ENCODE data around the gene KRT6A.

KRT6A gene

DNA sequence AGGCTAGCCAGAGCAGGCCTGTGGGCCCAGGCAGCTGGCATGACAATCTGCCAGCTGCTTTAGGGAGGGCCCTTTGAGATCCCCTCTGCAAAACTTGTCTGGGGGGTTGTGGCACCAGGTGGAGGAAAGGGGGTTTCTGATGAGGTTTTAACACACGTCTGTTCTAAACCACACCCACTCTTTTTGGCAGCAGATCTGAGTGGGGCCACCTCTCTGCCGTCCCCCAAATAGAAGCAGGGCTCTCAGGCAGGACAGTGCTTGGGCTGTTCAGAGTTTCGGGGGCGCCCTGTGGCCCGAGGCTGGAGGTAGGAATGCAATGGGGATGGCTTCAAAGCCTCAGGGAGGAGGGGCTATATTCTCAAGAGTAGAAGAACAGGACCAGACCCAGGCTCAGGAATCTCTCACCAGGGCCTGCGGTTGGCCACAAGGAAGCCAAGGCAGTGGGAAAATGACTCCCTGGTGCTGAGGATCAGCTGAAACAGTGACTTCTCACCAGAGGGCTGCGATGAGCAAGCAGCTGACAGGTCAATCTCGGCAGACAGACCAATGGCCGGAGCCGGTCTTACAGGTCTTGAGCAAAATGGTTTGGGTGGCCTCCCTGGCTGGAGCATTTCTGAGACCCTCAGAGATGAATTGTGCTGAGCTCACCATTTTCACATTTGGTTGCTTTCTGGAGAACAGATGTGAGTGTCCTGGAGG lies 28.7 kb upstream of the KRT6A start:
- H2BK5ac ChIP-seq (ENCODE audit: low read depth, low read length, poor library complexity, severe bottlenecking): no peak overlapping the region
- no peak overlapping the region for H3K4ac ChIP-seq (ENCODE audit: low read depth in 1 of 2, low read length in 2 of 2)
- H2BK15ac ChIP-seq (ENCODE audit: low read depth, poor library complexity, severe bottlenecking): no peak overlapping the region
- no peak overlapping the region for H2BK12ac ChIP-seq (ENCODE audit: low read length in 2 of 2)
- no peaks in the 10 kb centered on the region for H3K79me1 ChIP-seq (replicated peaks; ENCODE audit: low read length, poor library complexity, severe bottlenecking)
- H3K14ac ChIP-seq (ENCODE audit: low read length in 2 of 2): no peak overlapping the region
- no peaks in the 10 kb centered on the region for H3K4me1 ChIP-seq (ENCODE audit: control insufficient read depth, insufficient read depth, low read depth, low read length)
- DNase-seq: no peak
- H3K36me3 ChIP-seq (ENCODE audit: control insufficient read depth in 1 of 2, insufficient read depth in 2 of 2, low read depth in 1 of 2, low read length in 2 of 2): no peaks in the 10 kb centered on the region
- no peak overlapping the region for H3K4me3 ChIP-seq (ENCODE audit: insufficient read depth in 1 of 2, low read depth in 1 of 2, low read length in 2 of 2)
- no peaks in the 10 kb centered on the region for H3K9me3 ChIP-seq (ENCODE audit: control insufficient read depth, low read length)
- peaks cover 19 to 87% of the 10 kb centered on the region in 2 experiments for H3K27me3 ChIP-seq (ENCODE audit: control insufficient read depth in 1 of 2, insufficient read depth in 1 of 2, low read length in 2 of 2)
- H2AFZ ChIP-seq (ENCODE audit: low read depth, low read length): no peak overlapping the region
- H2BK120ac ChIP-seq (ENCODE audit: low read depth, low read length): no peak overlapping the region
- no peak overlapping the region for H4K8ac ChIP-seq (ENCODE audit: low read length)
- H3K4me2 ChIP-seq (ENCODE audit: low read length, poor library complexity, severe bottlenecking): no peak overlapping the region
- no peak overlapping the region for H4K91ac ChIP-seq (ENCODE audit: low read length)
- no peak overlapping the region for H3K18ac ChIP-seq (ENCODE audit: low read depth in 1 of 2, low read length in 2 of 2)
- no peak overlapping the region for H2AK5ac ChIP-seq (ENCODE audit: low read length, severe bottlenecking)
- no peak overlapping the region for H3K23ac ChIP-seq (ENCODE audit: low read length in 2 of 2)
- WGBS: 69% methylated on average over 9 of the region's 10 CpGs
- H3K27ac ChIP-seq (ENCODE audit: low read length, poor library complexity, severe bottlenecking): no peak overlapping the region
- no peak overlapping the region for H3K9ac ChIP-seq (ENCODE audit: low read length)

DNA sequence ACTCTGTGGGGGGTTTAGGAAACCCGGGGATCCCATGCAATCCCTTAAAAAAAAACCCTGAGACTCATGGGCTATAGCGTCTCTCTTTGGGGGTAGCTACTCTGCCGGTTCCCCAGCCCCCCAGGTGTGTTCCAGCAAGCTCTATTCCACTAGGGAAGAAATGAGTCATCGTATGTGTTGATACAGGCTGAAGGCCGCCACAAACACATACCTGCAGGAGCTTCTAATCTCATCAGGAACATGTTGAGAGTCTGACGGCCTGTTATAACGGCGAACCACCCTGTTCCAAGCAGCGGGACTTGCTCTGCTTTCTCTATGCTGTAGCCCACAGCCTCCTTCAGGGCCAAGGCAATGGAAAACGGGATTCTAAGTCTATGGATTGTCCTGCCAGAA lies 28.1 kb upstream of the KRT6A start:
- no peak overlapping the region for H3K18ac ChIP-seq (ENCODE audit: low read depth in 1 of 2, low read length in 2 of 2)
- no peak overlapping the region for H3K4me3 ChIP-seq (ENCODE audit: insufficient read depth in 1 of 2, low read depth in 1 of 2, low read length in 2 of 2)
- no peak overlapping the region for H3K27ac ChIP-seq (ENCODE audit: low read length, poor library complexity, severe bottlenecking)
- H3K9me3 ChIP-seq (ENCODE audit: control insufficient read depth, low read length): no peaks in the 10 kb centered on the region
- no peak overlapping the region for H2BK15ac ChIP-seq (ENCODE audit: low read depth, poor library complexity, severe bottlenecking)
- H3K4me2 ChIP-seq (ENCODE audit: low read length, poor library complexity, severe bottlenecking): no peak overlapping the region
- H2BK12ac ChIP-seq (ENCODE audit: low read length in 2 of 2): no peak overlapping the region
- no peak overlapping the region for H3K23ac ChIP-seq (ENCODE audit: low read length in 2 of 2)
- H3K4me1 ChIP-seq (ENCODE audit: control insufficient read depth, insufficient read depth, low read depth, low read length): no peaks in the 10 kb centered on the region
- no peak overlapping the region for H2BK5ac ChIP-seq (ENCODE audit: low read depth, low read length, poor library complexity, severe bottlenecking)
- no peak overlapping the region for H3K14ac ChIP-seq (ENCODE audit: low read length in 2 of 2)
- no peaks in the 10 kb centered on the region for H3K79me1 ChIP-seq (replicated peaks; ENCODE audit: low read length, poor library complexity, severe bottlenecking)
- H3K27me3 ChIP-seq (ENCODE audit: control insufficient read depth in 1 of 2, insufficient read depth in 1 of 2, low read length in 2 of 2): peaks cover 23 to 87% of the 10 kb centered on the region in 2 experiments
- no peak overlapping the region for H4K91ac ChIP-seq (ENCODE audit: low read length)
- H3K36me3 ChIP-seq (ENCODE audit: control insufficient read depth in 1 of 2, insufficient read depth in 2 of 2, low read depth in 1 of 2, low read length in 2 of 2): no peaks in the 10 kb centered on the region
- H3K4ac ChIP-seq (ENCODE audit: low read depth in 1 of 2, low read length in 2 of 2): no peak overlapping the region
- H4K8ac ChIP-seq (ENCODE audit: low read length): no peak overlapping the region
- H2BK120ac ChIP-seq (ENCODE audit: low read depth, low read length): no peak overlapping the region
- H3K9ac ChIP-seq (ENCODE audit: low read length): no peak overlapping the region
- no peak overlapping the region for H2AK5ac ChIP-seq (ENCODE audit: low read length, severe bottlenecking)
- DNase-seq: no peak
- no peak overlapping the region for H2AFZ ChIP-seq (ENCODE audit: low read depth, low read length)
- WGBS: 76% methylated on average over 10 of the region's 10 CpGs

DNA sequence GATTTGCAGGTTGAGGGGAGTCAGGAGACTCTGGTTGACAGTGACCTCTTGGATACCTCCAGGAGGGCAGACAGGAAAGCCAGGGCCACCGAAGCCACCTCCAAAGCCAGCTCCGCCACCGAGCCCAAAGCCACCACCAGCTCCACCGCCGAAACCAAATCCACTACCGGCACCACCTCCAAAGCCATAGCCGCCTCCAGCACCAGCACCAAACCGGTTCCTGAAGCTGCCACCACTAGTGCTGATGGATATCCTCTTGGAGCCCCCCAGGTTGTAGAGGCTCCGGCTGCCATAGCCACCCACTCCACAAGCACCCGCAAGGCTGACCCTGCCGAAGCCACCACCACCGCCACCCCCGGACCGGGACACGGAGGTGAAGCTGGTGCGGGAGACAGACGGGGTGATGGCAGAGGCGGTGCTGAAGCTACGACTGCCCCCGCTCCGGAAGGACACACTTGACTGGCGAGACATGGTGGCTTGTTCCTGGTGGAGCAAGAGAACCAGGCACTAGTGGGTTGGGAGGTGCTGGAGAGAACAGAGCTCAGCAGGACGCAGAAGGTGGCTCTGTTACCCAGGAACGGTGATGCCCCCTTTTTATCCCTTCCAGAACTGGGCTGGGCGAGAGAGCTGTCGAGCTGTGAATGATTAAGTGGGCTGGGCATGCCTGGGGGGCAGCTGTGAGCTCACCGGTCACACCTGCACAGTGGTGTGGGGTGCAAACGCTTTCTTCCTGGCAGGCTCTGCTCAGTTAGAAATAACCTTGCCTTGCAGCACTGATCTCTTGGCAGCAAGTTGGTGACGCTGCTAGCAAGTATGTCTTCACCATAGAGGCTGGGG lies 27.0 kb upstream of the KRT6A start, which contains the start of gene KRT5:
Gene KRT5 (minus strand): TSS at position 569 of the 837 bp plus-strand sequence. CDS start 98 bp downstream, at position 471.
- H2BK15ac ChIP-seq (ENCODE audit: low read depth, poor library complexity, severe bottlenecking): no peak within 1 kb of the TSS
- no peak within 1 kb of the TSS for H3K4me3 ChIP-seq (ENCODE audit: insufficient read depth in 1 of 2, low read depth in 1 of 2, low read length in 2 of 2)
- H3K4me2 ChIP-seq (ENCODE audit: low read length, poor library complexity, severe bottlenecking): no peak within 1 kb of the TSS
- H2AK5ac ChIP-seq (ENCODE audit: low read length, severe bottlenecking): no peak within 1 kb of the TSS
- no peak within 1 kb of the TSS for H3K9ac ChIP-seq (ENCODE audit: low read length)
- H3K36me3 ChIP-seq (ENCODE audit: control insufficient read depth in 1 of 2, insufficient read depth in 2 of 2, low read depth in 1 of 2, low read length in 2 of 2): no peaks in the 10 kb centered on the region
- no peak for DNase-seq
- H2BK5ac ChIP-seq (ENCODE audit: low read depth, low read length, poor library complexity, severe bottlenecking): no peak within 1 kb of the TSS
- H3K23ac ChIP-seq (ENCODE audit: low read length in 2 of 2): no peak within 1 kb of the TSS
- H3K4ac ChIP-seq (ENCODE audit: low read depth in 1 of 2, low read length in 2 of 2): no peak within 1 kb of the TSS
- H3K27ac ChIP-seq (ENCODE audit: low read length, poor library complexity, severe bottlenecking): no peak within 1 kb of the TSS
- H4K91ac ChIP-seq (ENCODE audit: low read length): no peak within 1 kb of the TSS
- H2BK12ac ChIP-seq (ENCODE audit: low read length in 2 of 2): no peak within 1 kb of the TSS
- H2AFZ ChIP-seq (ENCODE audit: low read depth, low read length): no peak within 1 kb of the TSS
- H4K8ac ChIP-seq (ENCODE audit: low read length): no peak within 1 kb of the TSS
- no peaks in the 10 kb centered on the region for H3K4me1 ChIP-seq (ENCODE audit: control insufficient read depth, insufficient read depth, low read depth, low read length)
- H3K79me1 ChIP-seq (replicated peaks; ENCODE audit: low read length, poor library complexity, severe bottlenecking): no peaks in the 10 kb centered on the region
- H3K9me3 ChIP-seq (ENCODE audit: control insufficient read depth, low read length): no peaks in the 10 kb centered on the region
- no peak within 1 kb of the TSS for H3K18ac ChIP-seq (ENCODE audit: low read depth in 1 of 2, low read length in 2 of 2)
- peaks cover 23 to 78% of the 10 kb centered on the region in 2 experiments for H3K27me3 ChIP-seq (ENCODE audit: control insufficient read depth in 1 of 2, insufficient read depth in 1 of 2, low read length in 2 of 2)
- 92% methylated on average over 29 of the region's 29 CpGs for WGBS
- H2BK120ac ChIP-seq (ENCODE audit: low read depth, low read length): no peak within 1 kb of the TSS
- H3K14ac ChIP-seq (ENCODE audit: low read length in 2 of 2): no peak within 1 kb of the TSS

DNA sequence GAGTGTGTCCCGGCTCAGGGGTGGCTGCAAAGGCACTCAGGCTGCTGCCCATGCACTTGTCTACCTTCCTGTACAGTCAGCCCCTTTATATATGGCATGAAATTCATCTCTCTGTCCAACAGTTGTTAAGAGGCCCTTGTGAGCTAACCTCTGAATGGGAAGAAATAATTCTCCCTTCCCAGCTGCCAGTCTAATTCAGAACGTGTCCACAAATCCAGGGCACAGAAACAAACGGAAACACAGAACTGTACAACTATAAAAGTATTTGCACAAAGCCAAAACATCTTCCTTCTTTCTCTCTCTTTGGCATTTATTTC lies 26.3 kb upstream of the KRT6A start:
- Histone ChIP-seq H2BK15ac (ENCODE audit: low read depth, poor library complexity, severe bottlenecking) (no peak overlapping the region), H3K23ac (ENCODE audit: low read length in 2 of 2) (no peak overlapping the region), H3K4me1 (ENCODE audit: control insufficient read depth, insufficient read depth, low read depth, low read length) (no peaks in the 10 kb centered on the region), H3K27me3 (ENCODE audit: control insufficient read depth in 1 of 2, insufficient read depth in 1 of 2, low read length in 2 of 2) (peaks cover 23 to 76% of the 10 kb centered on the region in 2 experiments), H3K9me3 (ENCODE audit: control insufficient read depth, low read length) (no peaks in the 10 kb centered on the region), H3K4me2 (ENCODE audit: low read length, poor library complexity, severe bottlenecking) (no peak overlapping the region), H3K27ac (ENCODE audit: low read length, poor library complexity, severe bottlenecking) (no peak overlapping the region), H2BK12ac (ENCODE audit: low read length in 2 of 2) (no peak overlapping the region), H3K9ac (ENCODE audit: low read length) (no peak overlapping the region), H3K4ac (ENCODE audit: low read depth in 1 of 2, low read length in 2 of 2) (no peak overlapping the region), H4K8ac (ENCODE audit: low read length) (no peak overlapping the region), H3K14ac (ENCODE audit: low read length in 2 of 2) (no peak overlapping the region), H2BK5ac (ENCODE audit: low read depth, low read length, poor library complexity, severe bottlenecking) (no peak overlapping the region), H2BK120ac (ENCODE audit: low read depth, low read length) (no peak overlapping the region), H2AK5ac (ENCODE audit: low read length, severe bottlenecking) (no peak overlapping the region), H4K91ac (ENCODE audit: low read length) (no peak overlapping the region), H3K4me3 (ENCODE audit: insufficient read depth in 1 of 2, low read depth in 1 of 2, low read length in 2 of 2) (no peak overlapping the region), H3K79me1 (replicated peaks; ENCODE audit: low read length, poor library complexity, severe bottlenecking) (no peaks in the 10 kb centered on the region), H3K18ac (ENCODE audit: low read depth in 1 of 2, low read length in 2 of 2) (no peak overlapping the region), H2AFZ (ENCODE audit: low read depth, low read length) (no peak overlapping the region), H3K36me3 (ENCODE audit: control insufficient read depth in 1 of 2, insufficient read depth in 2 of 2, low read depth in 1 of 2, low read length in 2 of 2) (no peaks in the 10 kb centered on the region)
- 76% methylated on average over 3 of the region's 3 CpGs for WGBS
- DNase-seq: no peak

Measured in mesenchymal stem cell (in vitro differentiated cells and primary cell).